Measurements from ENCODE around the gene MYH1. TPM values are rescaled to one million over a fixed set of nuclear protein-coding genes. Genes with fewer than 3 reads are reported as not detected.

The MYH1 gene
- total and polyA plus RNA-seq, 2 of the 8 experiments (the other 6 are each of a cell fraction or from before 2014, with no cell fraction given) = not detected

GRCh38 chr17:10499950-10500349 is 18.4 kb downstream of the MYH1 start (continued):
- no peak for TF ChIP-seq SUZ12 (IDR thresholded peaks at IDR 0.05; ENCODE audit: low read length)
- TF ChIP-seq TAF7 (optimal IDR thresholded peaks at IDR 0.05; ENCODE audit: borderline replicate concordance, low read depth, low read length) = no peak

Measured in H1 (cell line).